NT2/D1 (cell line): ENCODE measurements around the gene PPIP5K2.

Experiments
- DNase-seq: peaks from one replicate; pipeline ENCODE4 v3.0.0-alpha.2; 2011; ENCODE audit warnings: low read depth, low spot score
- H3K27me3 ChIP-seq: 2 replicates; pipeline ENCODE4 v1.6.0; 2011; ENCODE audit warnings: mild to moderate bottlenecking; ENCODE audit not compliant: insufficient read length, insufficient read depth
- H3K36me3 ChIP-seq: 2 replicates; pipeline ENCODE4 v1.6.1; 2011; ENCODE audit warnings: mild to moderate bottlenecking, low read length, mixed read lengths; ENCODE audit not compliant: insufficient read depth, insufficient read length
- H3K4me1 ChIP-seq: 2 replicates; pipeline ENCODE4 v1.5.1; 2011; ENCODE audit not compliant: insufficient read depth, insufficient read length
- H3K4me3 ChIP-seq: 2 replicates; pipeline ENCODE4 v1.5.1; 2011; ENCODE audit warnings: low read depth; ENCODE audit not compliant: insufficient read length
- H3K9ac ChIP-seq: 2 replicates; pipeline ENCODE4 v1.6.0; 2011; ENCODE audit warnings: low read depth; ENCODE audit not compliant: insufficient read length
- H3K9me3 ChIP-seq: 2 replicates; pipeline ENCODE4 v1.5.1; 2011; ENCODE audit warnings: mild to moderate bottlenecking, low read length; ENCODE audit not compliant: insufficient read depth
- SUZ12 ChIP-seq: IDR thresholded peaks from 2 replicates; pipeline ENCODE4 v1.6.1; 2011; ENCODE audit not compliant: insufficient read length, insufficient read depth; ENCODE audit errors: extremely low read depth
- YY1 ChIP-seq: IDR thresholded peaks from 2 replicates; pipeline ENCODE4 v1.6.1; 2011; ENCODE audit not compliant: insufficient read length, insufficient read depth
- ZNF274 ChIP-seq: IDR thresholded peaks from 2 replicates; pipeline ENCODE4 v1.6.1; 2011; ENCODE audit warnings: mild to moderate bottlenecking, low read depth, low read length

Gene PPIP5K2

DNA sequence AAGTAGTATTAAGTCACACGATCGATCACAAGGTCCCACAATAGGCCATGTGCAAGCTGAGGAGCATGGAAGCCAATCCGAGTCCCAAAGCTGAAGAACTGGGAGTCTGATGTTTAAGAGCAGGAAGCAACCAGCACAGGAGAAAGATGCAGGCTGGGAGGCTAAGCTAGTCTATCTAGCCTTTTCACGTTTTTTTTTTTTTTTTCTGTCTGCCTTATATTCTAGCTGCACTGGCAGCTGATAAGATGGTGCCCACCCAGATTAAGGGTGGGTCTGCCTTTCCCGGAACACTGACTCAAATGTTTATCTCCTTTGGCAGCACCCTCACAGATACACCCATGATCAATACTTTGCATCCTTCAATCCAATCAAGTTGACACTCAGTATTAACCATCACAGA lies 6.5 kb downstream of the PPIP5K2 start:
- Histone ChIP-seq H3K4me3 (no peak overlapping the region), H3K4me1 (peaks cover 2% of the 10 kb centered on the region), H3K36me3 (peaks cover 13% of the 10 kb centered on the region), H3K9ac (no peak overlapping the region), H3K27me3 (no peaks in the 10 kb centered on the region), H3K9me3 (no peaks in the 10 kb centered on the region)
- TF ChIP-seq YY1 = no peak
- no peak for TF ChIP-seq SUZ12
- TF ChIP-seq ZNF274 = no peak
- DNase-seq = no peak

DNA sequence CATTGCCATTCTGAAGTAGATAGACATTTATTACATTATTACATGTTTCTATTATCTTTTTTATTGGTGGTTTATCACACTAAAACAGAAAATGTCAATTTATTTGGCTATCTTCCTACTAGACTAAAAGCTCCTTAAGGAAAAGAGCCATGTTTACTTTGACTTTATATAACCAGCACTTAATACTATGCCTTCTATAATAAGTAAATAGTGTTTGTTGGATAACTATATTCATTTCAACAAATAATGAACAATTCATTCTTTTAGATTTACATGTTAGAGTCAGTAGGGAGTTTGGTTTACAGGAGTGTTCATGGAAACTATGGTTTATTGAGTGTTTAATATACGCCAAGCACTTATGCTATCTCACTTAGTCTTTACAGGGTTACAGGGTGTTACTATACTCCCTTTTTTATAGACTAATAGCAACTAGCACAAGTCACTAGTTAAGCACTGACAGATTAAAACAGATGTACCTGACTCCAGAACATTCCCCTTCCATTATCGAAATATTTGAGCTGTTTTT lies 7.3 kb downstream of the PPIP5K2 start:
- no peak for DNase-seq
- no peak for TF ChIP-seq ZNF274
- TF ChIP-seq YY1 = no peak
- peaks cover 13% of the 10 kb centered on the region for H3K36me3 ChIP-seq

DNA sequence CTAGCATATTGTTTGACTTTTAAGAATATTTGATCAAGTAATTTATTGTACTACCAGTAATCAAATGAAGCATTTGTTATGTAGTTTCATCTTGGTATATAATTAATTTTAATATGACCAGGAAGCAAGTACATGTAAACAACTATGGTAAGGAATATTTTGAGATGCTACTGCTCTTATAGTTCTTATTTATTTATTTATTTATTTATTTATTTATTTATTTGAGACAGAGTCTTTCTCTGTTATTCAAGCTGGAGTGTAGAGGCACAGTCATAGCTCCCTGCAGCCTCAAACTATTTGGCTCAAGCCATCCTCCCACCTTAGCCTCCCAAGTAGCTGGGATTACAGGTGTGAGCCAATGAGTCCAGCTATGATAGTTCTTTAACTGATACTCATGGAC lies 8.1 kb downstream of the PPIP5K2 start:
- no peak overlapping the region for H3K4me3 ChIP-seq
- peaks cover 9% of the 10 kb centered on the region for H3K36me3 ChIP-seq
- H3K9me3 ChIP-seq = no peaks in the 10 kb centered on the region
- H3K9ac ChIP-seq = no peak overlapping the region
- no peak for TF ChIP-seq ZNF274
- no peak for TF ChIP-seq SUZ12
- no peak for TF ChIP-seq YY1
- no peaks in the 10 kb centered on the region for H3K4me1 ChIP-seq
- H3K27me3 ChIP-seq = no peaks in the 10 kb centered on the region
- DNase-seq = no peak

More for the DNA sequence above, 7.3 kb downstream of the PPIP5K2 start:
- Histone ChIP-seq H3K4me1 (no peaks in the 10 kb centered on the region), H3K9ac (no peak overlapping the region), H3K4me3 (no peak overlapping the region), H3K27me3 (no peaks in the 10 kb centered on the region), H3K9me3 (no peaks in the 10 kb centered on the region)

DNA sequence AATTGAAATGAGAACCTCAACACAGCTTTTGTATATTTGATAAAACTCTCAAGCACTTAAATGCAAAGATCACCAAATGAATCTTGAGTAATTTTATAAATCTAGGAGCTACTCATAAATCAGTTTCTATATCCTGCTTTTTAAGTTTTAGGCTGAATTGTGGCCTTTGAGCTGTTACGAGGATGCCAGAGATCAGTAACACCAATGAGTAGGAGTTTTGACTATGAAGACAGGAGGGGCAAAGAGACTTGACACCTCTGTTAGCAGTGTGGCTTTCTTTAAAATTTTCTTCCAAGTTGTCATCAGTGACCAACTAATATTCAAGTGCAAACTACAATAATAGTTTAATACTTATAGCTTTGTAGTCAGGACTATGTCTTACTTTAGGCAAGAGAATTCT lies 12.6 kb downstream of the PPIP5K2 start:
- Histone ChIP-seq H3K4me1 (no peaks in the 10 kb centered on the region), H3K36me3 (peaks cover 16% of the 10 kb centered on the region), H3K9ac (no peak overlapping the region), H3K9me3 (no peaks in the 10 kb centered on the region), H3K4me3 (no peak overlapping the region), H3K27me3 (no peaks in the 10 kb centered on the region)
- no peak for TF ChIP-seq ZNF274
- no peak for TF ChIP-seq SUZ12
- TF ChIP-seq YY1 = no peak
- no peak for DNase-seq

DNA sequence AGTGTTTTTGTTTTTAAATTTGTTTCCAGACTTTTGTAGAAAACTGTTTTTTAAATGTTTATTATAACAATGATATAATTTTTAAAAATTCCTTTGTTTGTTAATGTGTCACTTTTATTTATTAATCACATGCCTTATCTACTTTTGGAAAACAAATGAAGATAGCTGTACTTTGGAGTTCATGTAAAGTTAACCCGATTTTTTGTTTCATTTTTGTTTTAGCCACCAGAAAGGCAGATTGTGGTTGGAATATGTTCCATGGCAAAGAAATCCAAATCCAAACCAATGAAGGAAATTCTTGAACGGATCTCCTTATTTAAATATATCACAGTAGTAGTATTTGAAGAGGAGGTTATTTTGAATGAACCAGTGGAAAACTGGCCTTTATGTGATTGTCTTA lies 13.1 kb downstream of the PPIP5K2 start:
- Histone ChIP-seq H3K9ac (no peak overlapping the region), H3K4me3 (no peak overlapping the region), H3K4me1 (no peaks in the 10 kb centered on the region), H3K9me3 (no peaks in the 10 kb centered on the region), H3K27me3 (no peaks in the 10 kb centered on the region), H3K36me3 (peaks cover 20% of the 10 kb centered on the region)
- DNase-seq = no peak
- no peak for TF ChIP-seq SUZ12
- no peak for TF ChIP-seq ZNF274
- TF ChIP-seq YY1 = no peak

DNA sequence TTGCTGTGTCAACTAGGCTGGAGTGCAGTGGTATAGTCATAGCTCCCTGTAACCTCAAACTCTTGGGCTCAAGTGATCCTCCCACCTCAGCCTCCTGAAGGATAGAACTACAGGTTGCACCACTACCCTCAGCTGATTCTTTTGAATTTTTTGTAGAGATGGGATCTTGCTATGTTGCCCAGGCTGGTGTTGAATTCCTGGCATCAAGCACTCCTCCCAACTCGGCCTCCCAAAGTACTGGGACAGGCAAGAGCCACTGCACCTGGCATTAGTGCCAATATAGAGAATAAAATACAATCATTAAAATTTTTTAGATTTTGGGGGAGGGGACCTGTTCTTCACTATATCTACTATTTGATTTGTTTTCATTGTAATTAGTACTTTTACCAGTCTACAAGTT lies 15.4 kb downstream of the PPIP5K2 start:
- Histone ChIP-seq H3K9me3 (no peaks in the 10 kb centered on the region), H3K36me3 (peaks cover 20% of the 10 kb centered on the region), H3K9ac (no peak overlapping the region), H3K27me3 (no peaks in the 10 kb centered on the region), H3K4me1 (no peaks in the 10 kb centered on the region), H3K4me3 (no peak overlapping the region)
- DNase-seq = no peak
- no peak for TF ChIP-seq SUZ12
- TF ChIP-seq ZNF274 = no peak
- TF ChIP-seq YY1 = no peak

DNA sequence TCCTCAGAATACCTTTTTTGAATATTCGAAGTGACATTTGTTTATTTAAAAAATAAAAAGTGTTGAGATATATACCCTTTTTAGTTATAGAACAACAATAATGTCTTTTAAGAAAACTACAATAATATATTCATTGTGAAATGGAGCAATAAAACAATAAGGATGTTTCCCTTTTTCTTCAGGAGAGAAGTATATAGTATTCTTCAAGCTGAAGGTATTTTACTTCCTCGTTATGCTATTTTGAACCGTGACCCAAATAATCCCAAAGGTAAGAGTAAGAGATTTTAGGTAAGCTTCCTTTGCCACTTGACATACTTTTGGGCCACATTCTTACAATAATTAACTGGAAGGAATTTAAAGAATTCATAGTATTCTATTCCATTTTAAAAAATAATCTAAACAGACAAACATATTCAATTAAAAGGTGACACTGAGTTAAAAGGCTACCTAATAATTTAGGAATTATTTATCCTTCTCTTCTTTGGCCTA lies 18.1 kb downstream of the PPIP5K2 start:
- no peak overlapping the region for H3K9ac ChIP-seq
- no peak for TF ChIP-seq YY1
- TF ChIP-seq SUZ12 = no peak
- TF ChIP-seq ZNF274 = no peak
- H3K9me3 ChIP-seq = no peaks in the 10 kb centered on the region
- no peaks in the 10 kb centered on the region for H3K27me3 ChIP-seq
- H3K4me1 ChIP-seq = no peaks in the 10 kb centered on the region
- peaks cover 26% of the 10 kb centered on the region for H3K36me3 ChIP-seq
- no peak overlapping the region for H3K4me3 ChIP-seq
- DNase-seq = no peak
